H1 (cell line): ENCODE data around the gene PPP2R3C. TPM values are rescaled to one million over a fixed set of nuclear protein-coding genes. Genes with fewer than 3 reads are reported as not detected.

Experiments
- CTCF ChIA-PET: fragments of 300-600 bp; sonication (Branson Sonifier 250); formaldehyde crosslinking; loops from one replicate; lab custom pipeline; 2021; ENCODE audit not compliant: partially characterized antibody; lab: Charles Lee
- POLR2A ChIA-PET: fragments of 300-600 bp; sonication (Branson Sonifier 250); formaldehyde crosslinking; loops from one replicate; lab custom pipeline; 2021; ENCODE audit warnings: inconsistent platforms; ENCODE audit not compliant: partially characterized antibody; lab: Charles Lee
- DNase-seq, 2 experiments: peaks; one replicate each; pipeline versions ENCODE4 v3.0.0 to v3.0.0-alpha.2; 2010 to 2022; ENCODE audit warnings: low spot score in 2 of 2, low read depth in 1 of 2, mixed read lengths in 1 of 2
- FAIRE-seq: peaks from 2 replicates; lab custom pipeline; 2011; peaks lifted over from hg19 to GRCh38; lab: Jason Lieb, UNC
- H2AFZ ChIP-seq: 2 replicates; pipeline ENCODE4 v1.8.1; 2012; ENCODE audit warnings: low read length, inconsistent platforms
- H2AK5ac ChIP-seq: 2 replicates; pipeline ENCODE4 v1.6.1; 2013; ENCODE audit warnings: low read depth, low read length
- H2BK120ac ChIP-seq: replicated peaks from 2 replicates; pipeline ENCODE3; 2013; ENCODE audit warnings: low read depth, low read length, inconsistent platforms
- H2BK12ac ChIP-seq: 2 replicates; pipeline ENCODE4 v1.6.1; 2013; ENCODE audit warnings: low read depth, low read length
- H2BK15ac ChIP-seq: 2 replicates; pipeline ENCODE4 v1.6.1; 2013; ENCODE audit warnings: low read length
- H2BK20ac ChIP-seq: 2 replicates; pipeline ENCODE4 v1.6.1; 2013; ENCODE audit warnings: low read length
- H2BK5ac ChIP-seq: 2 replicates; pipeline ENCODE4 v1.6.1; 2013; ENCODE audit warnings: low read depth, low read length
- H3K14ac ChIP-seq: 2 replicates; pipeline ENCODE4 v1.6.1; 2013; ENCODE audit warnings: inconsistent platforms; ENCODE audit not compliant: insufficient read length
- H3K18ac ChIP-seq: 2 replicates; pipeline ENCODE4 v1.6.1; 2013; ENCODE audit warnings: low read length; ENCODE audit errors: extremely low read depth
- H3K23ac ChIP-seq: 2 replicates; pipeline ENCODE4 v1.6.1; 2013; ENCODE audit warnings: inconsistent platforms; ENCODE audit not compliant: insufficient read length
- H3K23me2 ChIP-seq: 2 replicates; pipeline ENCODE4 v1.6.1; 2013; ENCODE audit warnings: low read depth, low read length
- H3K27ac ChIP-seq: 2 replicates; pipeline ENCODE4 v1.6.1; 2011; ENCODE audit warnings: low read depth, low read length, inconsistent platforms
- H3K27me3 ChIP-seq, 4 experiments: replicated peaks in 1 of 4; 1 replicate in 1 of 4; 2 replicates in 3 of 4; pipeline versions ENCODE4 v1.6.1 to v1.8.1; 2011 to 2013; ENCODE audit warnings: low read length in 3 of 4, mild to moderate bottlenecking in 3 of 4, inconsistent platforms in 2 of 4, mixed read lengths in 2 of 4, moderate library complexity in 1 of 4; ENCODE audit not compliant: control insufficient read depth in 3 of 4, insufficient read depth in 3 of 4; ENCODE audit errors: extremely low read depth in 1 of 4
- H3K36me3 ChIP-seq, 4 experiments: 2 replicates each; pipeline versions ENCODE4 v1.6.1 to v1.8.1; 2011 to 2013; ENCODE audit warnings: mild to moderate bottlenecking in 4 of 4, low read length in 3 of 4, moderate library complexity in 2 of 4, control low read depth in 1 of 4, inconsistent platforms in 1 of 4; ENCODE audit not compliant: insufficient read depth in 4 of 4, control insufficient read depth in 2 of 4
- H3K4ac ChIP-seq: replicated peaks from 2 replicates; pipeline ENCODE3; 2013; ENCODE audit warnings: low read length, low read depth, mixed read lengths, inconsistent platforms; ENCODE audit not compliant: insufficient read length
- H3K4me1 ChIP-seq, 4 experiments: replicated peaks in 1 of 4; 1 replicate in 1 of 4; 2 replicates in 3 of 4; pipeline versions ENCODE4 v1.6.1 to v1.8.1; 2011 to 2013; ENCODE audit warnings: low read length in 3 of 4, inconsistent platforms in 2 of 4, mixed read lengths in 1 of 4; ENCODE audit not compliant: insufficient read depth in 4 of 4, control insufficient read depth in 3 of 4
- H3K4me2 ChIP-seq, 2 experiments: 2 replicates each; pipeline versions ENCODE4 v1.6.1 to v1.8.1; 2011 to 2013; ENCODE audit warnings: low read depth in 2 of 2, low read length in 2 of 2, control low read depth in 1 of 2, inconsistent platforms in 1 of 2, mild to moderate bottlenecking in 1 of 2; ENCODE audit not compliant: insufficient read depth in 1 of 2
- H3K4me3 ChIP-seq, 4 experiments: fragments of 200-600, 300-600 bp in 1 of 4; sonication (generic), shearing (Covaris generic), sonication (Bioruptor Twin) in 1 of 4; 2 replicates each; pipeline versions ENCODE4 v1.5.1 to v1.8.1; 2011 to 2016; ENCODE audit warnings: low read length in 4 of 4, low read depth in 3 of 4, control low read depth in 2 of 4, inconsistent platforms in 2 of 4, mild to moderate bottlenecking in 2 of 4, mixed read lengths in 1 of 4, moderate library complexity in 1 of 4; ENCODE audit not compliant: insufficient read depth in 2 of 4; ENCODE audit errors: extremely low read depth in 1 of 4
- H3K56ac ChIP-seq: replicated peaks from 2 replicates; pipeline ENCODE3; 2013; ENCODE audit warnings: low read depth, mild to moderate bottlenecking, mixed read lengths, low read length, inconsistent platforms; ENCODE audit not compliant: insufficient read length
- H3K79me1 ChIP-seq: 2 replicates; pipeline ENCODE4 v1.6.1; 2013; ENCODE audit warnings: low read depth, low read length, control low read depth
- H3K79me2 ChIP-seq, 2 experiments: 2 replicates each; pipeline versions ENCODE4 v1.6.1 to v1.8.1; 2012 to 2013; ENCODE audit warnings: low read length in 2 of 2, mild to moderate bottlenecking in 2 of 2, inconsistent platforms in 1 of 2; ENCODE audit not compliant: insufficient read depth in 2 of 2, control insufficient read depth in 1 of 2
- H3K9ac ChIP-seq, 4 experiments: replicated peaks in 1 of 4; 1 replicate in 1 of 4; 2 replicates in 3 of 4; pipeline versions ENCODE4 v1.6.1 to v1.8.1; 2011 to 2013; ENCODE audit warnings: low read depth in 3 of 4, low read length in 3 of 4, control low read depth in 2 of 4, mild to moderate bottlenecking in 2 of 4, moderate library complexity in 2 of 4, inconsistent platforms in 1 of 4; ENCODE audit errors: extremely low read depth in 1 of 4
- H3K9me3 ChIP-seq, 2 experiments: 2 replicates each; pipeline versions ENCODE4 v1.6.1 to v1.8.1; 2012 to 2013; ENCODE audit warnings: mild to moderate bottlenecking in 2 of 2, moderate library complexity in 2 of 2, control low read depth in 1 of 2, inconsistent platforms in 1 of 2, low read depth in 1 of 2, low read length in 1 of 2, mixed read lengths in 1 of 2; ENCODE audit not compliant: insufficient read depth in 2 of 2
- H4K20me1 ChIP-seq, 2 experiments: replicated peaks in 1 of 2; 2 replicates each; pipeline versions ENCODE3 to v1.8.1; 2011 to 2013; ENCODE audit warnings: inconsistent platforms in 2 of 2, low read length in 2 of 2, mild to moderate bottlenecking in 1 of 2; ENCODE audit not compliant: insufficient read depth in 2 of 2, control insufficient read depth in 1 of 2
- H4K5ac ChIP-seq: 2 replicates; pipeline ENCODE4 v1.6.1; 2013; ENCODE audit warnings: low read length, low read depth, mixed read lengths, inconsistent platforms; ENCODE audit not compliant: insufficient read length
- H4K8ac ChIP-seq: 2 replicates; pipeline ENCODE4 v1.8.0; 2013; ENCODE audit warnings: mild to moderate bottlenecking, moderate library complexity, low read length, inconsistent platforms; ENCODE audit not compliant: insufficient read depth; ENCODE audit errors: extremely low read depth
- H4K91ac ChIP-seq: replicated peaks from 2 replicates; pipeline ENCODE3; 2013; ENCODE audit warnings: low read length, mixed read lengths, inconsistent platforms; ENCODE audit not compliant: insufficient read length
- ASH2L ChIP-seq: fragments of 200-600, 300-600 bp; sonication (generic); IDR thresholded peaks from one replicate; pipeline ENCODE4 v1.7.1; 2017; ENCODE audit warnings: low read length
- BACH1 ChIP-seq: IDR thresholded peaks from 2 replicates; pipeline ENCODE4 v1.6.1; 2012; ENCODE audit warnings: low read length, improper control_type of control experiment
- HDAC6 ChIP-seq: IDR thresholded peaks from one replicate; pipeline ENCODE4 v1.7.1; 2012; ENCODE audit warnings: low read depth, mild to moderate bottlenecking, inconsistent platforms, low read length, moderate library complexity
- KDM4A ChIP-seq: IDR thresholded peaks from one replicate; pipeline ENCODE4 v1.7.1; 2012; ENCODE audit warnings: low read depth, mild to moderate bottlenecking, moderate library complexity, low read length, inconsistent platforms; ENCODE audit not compliant: severe bottlenecking
- NRF1 ChIP-seq: IDR thresholded peaks from 2 replicates; pipeline ENCODE4 v1.6.1; 2011; ENCODE audit warnings: mild to moderate bottlenecking, low read depth, low read length, improper control_type of control experiment
- PHF8 ChIP-seq: fragments of 200-600 bp; sonication (generic); conservative IDR thresholded peaks from 2 replicates; pipeline ENCODE4 v1.7.1; 2012; ENCODE audit warnings: low read depth, mild to moderate bottlenecking, inconsistent platforms, low read length, moderate library complexity
- SP1 ChIP-seq: IDR thresholded peaks from 2 replicates; pipeline ENCODE4 v1.6.1; 2011; ENCODE audit warnings: low read depth, low read length
- SP4 ChIP-seq: IDR thresholded peaks from 2 replicates; pipeline ENCODE4 v1.6.1; 2012; ENCODE audit warnings: low read length, inconsistent platforms
- WGBS, 2 experiments: shearing (Covaris generic) in 1 of 2; methylation state at CpG; one replicate each; pipeline versions ENCODE4 v1.1.6 to v1.1.7; 2013 to 2015; ENCODE audit warnings: low lambda C conversion rate in 2 of 2, mixed read lengths in 2 of 2, inconsistent platforms in 1 of 2, low coverage in 1 of 2, missing lambda C conversion rate in 1 of 2; ENCODE audit not compliant: insufficient replicate concordance in 2 of 2, insufficient coverage in 1 of 2, insufficient read length in 1 of 2; ENCODE audit errors: extremely low coverage in 1 of 2, missing lambda C conversion rate in 1 of 2; 5-methylcytosine and 5-hydroxymethylcytosine counted together
- polyA plus RNA-seq, 7 experiments: library from polyadenylated mRNA; depleted of rRNA in 3 of 7; stranded (reverse) in 5 of 7; unstranded in 2 of 7; fragments of >200 nt in 5 of 7; fragments of 200-250 nt in 2 of 7; gene quantifications; 1 replicate in 5 of 7; 2 replicates in 1 of 7; 4 replicates in 1 of 7; pipeline versions ENCODE4 v1.2.1 to v1.2.3, GENCODE V29; 2011 to 2013; ENCODE audit warnings: missing spikeins in 2 of 7, mixed read lengths in 2 of 7
- total RNA-seq: library from RNA; stranded (reverse); fragmentation: NEBNext Ultra II Directional; extraction: Animal tissue kit (Norgen Biotek cat#: 25700); gene quantifications from 2 replicates; pipeline ENCODE4 v1.2.1, GENCODE V29; 2021
- TF ChIP-seq, protein P1 (sequence below): IDR thresholded peaks from 2 replicates; pipeline ENCODE4 v1.6.1; 2012; ENCODE audit warnings: low read length, inconsistent platforms
- TF ChIP-seq, protein P2 (sequence below): IDR thresholded peaks from 2 replicates; pipeline ENCODE4 v1.6.1; 2012; ENCODE audit warnings: inconsistent platforms
- TF ChIP-seq, protein P3 (sequence below): IDR thresholded peaks from 2 replicates; pipeline ENCODE4 v1.6.1; 2011; ENCODE audit warnings: low read depth, mild to moderate bottlenecking, low read length; ENCODE audit not compliant: insufficient read depth

Gene PPP2R3C
- total and polyA plus RNA-seq, 2 of the 8 experiments (the other 6 are each of a cell fraction or from before 2014, with no cell fraction given), result 7.1 to 26.7 TPM

DNA sequence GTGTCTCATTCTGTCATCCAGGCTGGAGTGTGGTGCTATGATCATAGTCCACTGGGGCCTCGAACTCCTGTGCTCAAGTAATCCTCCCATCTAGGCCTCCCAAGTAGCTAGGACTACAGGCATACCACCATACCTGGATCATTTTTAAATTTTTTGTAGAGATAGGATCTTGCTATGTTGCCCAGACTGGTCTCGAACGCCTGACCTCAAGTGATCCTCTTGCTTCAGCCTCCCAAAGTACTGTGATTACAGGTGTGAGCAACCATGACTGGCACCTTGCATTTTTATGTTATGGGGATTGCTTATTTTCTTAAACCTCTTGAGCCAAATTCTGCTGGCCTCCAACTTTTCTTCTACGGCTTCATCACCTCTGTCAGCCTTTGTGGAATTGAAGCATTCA, 27.4 kb upstream of the PPP2R3C start:
- no peak overlapping the region for H3K4me2 ChIP-seq
- no peak overlapping the region for H4K5ac ChIP-seq
- H3K18ac ChIP-seq, result no peak overlapping the region
- ChIA-PET POLR2A (no interaction called here), CTCF (interaction anchor here (2.1 kb wide), 1 partner anchor 8 kb away, joined by 12 read pairs; no protein-coding TSS in a partner anchor)
- no peak overlapping the region for H3K23ac ChIP-seq
- H3K4me1 ChIP-seq, result no peaks in the 10 kb centered on the region
- no peaks in the 10 kb centered on the region for H3K79me2 ChIP-seq
- no peak overlapping the region for H3K4ac ChIP-seq
- H4K91ac ChIP-seq, result no peak overlapping the region
- H3K27me3 ChIP-seq, result no peaks in the 10 kb centered on the region
- H2AFZ ChIP-seq, result no peak overlapping the region
- H3K27ac ChIP-seq, result no peak overlapping the region
- H3K14ac ChIP-seq, result no peak overlapping the region
- no peak for DNase-seq
- H3K79me1 ChIP-seq, result no peaks in the 10 kb centered on the region
- peaks cover 0 to 11% of the 10 kb centered on the region in 2 experiments; a peak in 1 of 4 replicates for H3K9me3 ChIP-seq
- H2AK5ac ChIP-seq, result no peak overlapping the region
- no peak overlapping the region for H3K9ac ChIP-seq
- no peaks in the 10 kb centered on the region; the same call in 1 of the 2 replicates for H3K23me2 ChIP-seq
- no peak overlapping the region for H4K8ac ChIP-seq
- H2BK12ac ChIP-seq, result no peak overlapping the region
- no peak overlapping the region for H3K4me3 ChIP-seq
- no peak overlapping the region for H2BK15ac ChIP-seq
- no peak overlapping the region for H2BK120ac ChIP-seq
- no peaks in the 10 kb centered on the region for H4K20me1 ChIP-seq
- H2BK5ac ChIP-seq, result no peak overlapping the region
- peaks cover 0 to 5% (median 0%) of the 10 kb centered on the region in 4 experiments; a peak in 1 of 8 replicates for H3K36me3 ChIP-seq
- WGBS, 2 experiments, result 92% methylated on average over 4 of the region's 4 CpGs; no CpG with 5 or more reads in 1 of the 2 experiments
- no peak overlapping the region for H3K56ac ChIP-seq
- no peak overlapping the region for H2BK20ac ChIP-seq
- FAIRE-seq, result no peak
- TF ChIP-seq HDAC6 (no peak), NRF1 (no peak), BACH1 (no peak), ASH2L (no peak), KDM4A (no peak), SP1 (no peak), SP4 (no peak), PHF8 (no peak)
- TF ChIP-seq, protein P1, sequence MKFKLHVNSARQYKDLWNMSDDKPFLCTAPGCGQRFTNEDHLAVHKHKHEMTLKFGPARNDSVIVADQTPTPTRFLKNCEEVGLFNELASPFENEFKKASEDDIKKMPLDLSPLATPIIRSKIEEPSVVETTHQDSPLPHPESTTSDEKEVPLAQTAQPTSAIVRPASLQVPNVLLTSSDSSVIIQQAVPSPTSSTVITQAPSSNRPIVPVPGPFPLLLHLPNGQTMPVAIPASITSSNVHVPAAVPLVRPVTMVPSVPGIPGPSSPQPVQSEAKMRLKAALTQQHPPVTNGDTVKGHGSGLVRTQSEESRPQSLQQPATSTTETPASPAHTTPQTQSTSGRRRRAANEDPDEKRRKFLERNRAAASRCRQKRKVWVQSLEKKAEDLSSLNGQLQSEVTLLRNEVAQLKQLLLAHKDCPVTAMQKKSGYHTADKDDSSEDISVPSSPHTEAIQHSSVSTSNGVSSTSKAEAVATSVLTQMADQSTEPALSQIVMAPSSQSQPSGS, result no peak
- TF ChIP-seq, protein P2, sequence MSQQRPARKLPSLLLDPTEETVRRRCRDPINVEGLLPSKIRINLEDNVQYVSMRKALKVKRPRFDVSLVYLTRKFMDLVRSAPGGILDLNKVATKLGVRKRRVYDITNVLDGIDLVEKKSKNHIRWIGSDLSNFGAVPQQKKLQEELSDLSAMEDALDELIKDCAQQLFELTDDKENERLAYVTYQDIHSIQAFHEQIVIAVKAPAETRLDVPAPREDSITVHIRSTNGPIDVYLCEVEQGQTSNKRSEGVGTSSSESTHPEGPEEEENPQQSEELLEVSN, result no peak
- TF ChIP-seq, protein P3, sequence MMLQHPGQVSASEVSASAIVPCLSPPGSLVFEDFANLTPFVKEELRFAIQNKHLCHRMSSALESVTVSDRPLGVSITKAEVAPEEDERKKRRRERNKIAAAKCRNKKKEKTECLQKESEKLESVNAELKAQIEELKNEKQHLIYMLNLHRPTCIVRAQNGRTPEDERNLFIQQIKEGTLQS, result no peak
